Hematopoietic multipotent progenitor cell treated with erythropoietin and hydrocortisone succinate and interleukin-3 and kit ligand, for 4 days (in vitro differentiated cells): ENCODE data around the gene LHPP.

Experiments
- DNase-seq: peaks from one replicate; pipeline ENCODE4 v3.0.0-alpha.2; 2015

The LHPP gene

DNA sequence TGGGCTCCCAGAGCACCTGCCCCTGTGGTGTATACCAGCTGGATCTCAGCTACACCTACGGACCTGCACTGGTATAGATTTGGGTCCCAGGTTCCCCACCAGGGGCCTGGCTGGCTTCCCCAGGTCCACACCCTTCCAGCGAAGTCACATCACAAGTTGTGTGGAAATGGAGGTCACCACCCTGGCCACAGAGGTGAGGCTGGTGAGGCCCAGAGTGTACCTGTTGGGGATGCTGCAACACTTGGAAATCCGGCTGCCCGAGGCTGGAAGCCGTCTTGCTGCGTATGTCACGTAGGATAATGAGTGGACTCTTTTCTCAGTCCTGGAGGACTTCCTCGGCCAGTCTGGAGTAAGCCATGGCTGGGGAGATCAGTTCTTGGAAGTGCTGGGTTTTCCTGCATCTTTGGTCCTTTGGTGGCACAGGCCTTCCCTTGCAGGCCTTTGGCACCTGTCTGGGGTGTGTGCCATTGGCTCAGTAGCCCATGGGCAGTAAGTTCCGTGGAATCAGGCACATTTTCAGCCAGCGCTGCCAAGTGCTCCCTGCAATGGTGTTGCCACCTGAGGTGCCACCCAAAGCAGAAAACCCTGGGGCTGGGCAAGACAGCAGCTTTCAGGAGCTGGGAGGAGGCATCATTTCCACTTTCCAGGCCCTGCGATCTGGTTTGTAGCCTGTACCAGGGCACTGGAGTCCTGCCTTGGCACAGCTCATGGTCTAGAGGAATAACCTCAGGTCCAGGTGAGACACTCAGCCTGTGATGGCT is 97.9 kb downstream of the LHPP start:
- no peak for DNase-seq

DNA sequence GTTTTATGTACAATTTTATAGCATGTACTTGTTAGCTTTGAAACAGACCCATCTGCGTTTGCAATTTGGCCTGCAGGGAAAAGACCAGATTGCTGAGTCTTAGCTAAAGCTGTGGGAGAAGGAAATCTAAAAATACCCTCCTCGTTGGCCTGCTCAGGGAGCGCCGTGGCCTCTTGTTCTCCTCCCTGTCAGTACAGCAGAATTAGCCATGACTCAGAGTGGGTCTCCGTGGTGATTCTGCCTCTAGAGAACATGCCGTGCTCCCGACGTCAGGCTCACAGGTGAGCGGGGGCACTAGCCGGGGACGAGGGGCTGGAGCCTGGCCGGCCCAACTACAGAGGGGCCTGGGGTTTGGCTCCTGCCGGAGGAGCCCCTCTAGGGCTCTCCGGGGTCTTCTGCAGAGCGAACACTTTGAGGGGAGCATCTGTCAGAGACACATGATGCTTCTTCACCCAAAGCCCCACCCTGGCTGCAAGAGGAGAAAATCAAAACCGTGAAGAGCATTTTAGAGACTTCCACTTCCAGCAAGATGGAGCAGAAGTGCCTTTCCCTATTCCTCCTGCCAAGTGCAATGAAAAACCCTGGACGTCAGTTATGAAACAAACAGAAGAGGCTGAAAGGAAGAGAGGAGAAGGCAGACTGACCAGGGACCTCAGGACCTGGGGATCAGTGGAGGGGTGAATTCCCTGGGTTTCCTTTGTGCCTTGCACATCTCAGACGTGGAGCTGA is 98.9 kb downstream of the LHPP start:
- DNase-seq, result no peak

DNA sequence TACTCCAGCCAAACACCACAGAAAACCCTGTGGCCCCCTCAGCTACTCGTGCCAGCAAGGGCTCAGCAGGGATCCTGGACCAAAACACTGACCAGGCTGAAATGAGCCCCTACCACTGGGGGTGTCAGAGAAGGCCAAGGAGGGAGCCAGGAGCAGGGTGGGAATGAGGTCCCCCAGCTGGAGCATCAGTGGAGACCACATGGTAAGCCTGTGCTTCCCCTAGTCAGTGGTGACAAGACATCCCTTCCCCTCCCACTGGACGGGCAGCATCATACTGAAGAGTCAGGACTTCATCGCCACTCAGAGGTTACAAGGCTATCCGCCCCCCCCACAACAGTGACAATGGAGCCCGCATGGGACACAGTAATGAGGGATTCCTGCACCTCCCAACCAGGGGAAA is 99.6 kb downstream of the LHPP start:
- no peak for DNase-seq

DNA sequence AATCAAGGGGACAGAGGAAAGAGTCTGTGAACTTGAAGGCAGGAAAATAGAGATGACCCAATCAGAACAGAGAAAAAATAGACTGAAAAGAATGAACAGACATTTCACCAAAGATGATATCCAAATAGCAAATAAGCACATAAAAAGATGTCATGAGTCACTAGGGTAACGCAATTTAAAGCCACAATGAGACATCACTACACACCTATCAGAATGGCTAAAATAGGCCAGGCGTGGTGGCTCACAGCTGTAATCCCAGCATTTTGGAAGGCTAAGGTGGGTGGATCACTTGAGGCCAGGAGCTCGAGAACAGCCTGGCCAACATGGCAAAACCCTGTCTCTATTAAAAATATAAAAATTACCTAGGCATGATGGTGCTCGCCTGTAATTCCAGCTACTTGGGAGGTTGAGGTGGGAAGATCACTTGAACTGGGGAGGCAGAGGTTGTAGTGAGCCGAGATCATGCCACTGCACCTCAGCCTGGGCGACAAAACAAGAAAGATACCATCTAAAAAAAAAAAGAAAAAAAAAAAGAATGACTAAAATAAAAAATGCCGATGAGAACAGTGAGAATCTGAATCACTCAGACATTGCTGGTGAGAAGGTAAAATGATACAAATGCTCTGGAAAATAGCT is 100.9 kb downstream of the LHPP start:
- DNase-seq, result no peak

DNA sequence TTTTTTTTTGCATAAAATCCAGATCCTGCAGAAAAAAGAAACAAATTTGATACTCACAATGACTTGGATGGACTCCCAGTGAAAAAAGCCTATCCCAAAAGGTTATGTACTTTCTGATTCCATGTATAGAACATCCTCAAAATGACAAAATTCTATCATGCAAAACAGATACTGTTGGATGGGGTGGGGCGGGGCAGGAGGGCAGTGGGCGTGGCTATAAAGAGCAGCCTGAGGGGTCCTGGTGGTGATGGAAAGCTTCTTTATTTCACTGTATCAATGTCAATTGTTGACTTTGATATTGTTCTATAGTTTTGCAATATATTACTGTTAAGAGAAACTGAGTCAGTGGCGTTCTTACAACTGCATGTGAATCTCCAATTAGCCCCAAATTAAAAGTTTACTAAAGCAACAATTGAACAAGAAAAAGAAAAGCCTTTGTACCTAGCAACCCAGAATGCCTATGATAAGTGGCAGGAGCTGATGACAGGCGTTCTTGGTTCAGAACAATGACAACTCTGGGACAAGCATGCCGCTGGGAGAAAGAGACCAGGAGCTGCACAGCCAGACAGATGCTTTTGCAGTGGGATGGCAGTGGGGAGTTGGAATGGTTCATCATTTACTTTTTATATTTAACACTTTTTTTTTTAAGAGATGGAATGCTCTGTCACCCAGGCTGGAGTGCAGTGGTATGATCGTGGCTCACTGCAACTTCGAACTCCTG is 101.9 kb downstream of the LHPP start:
- DNase-seq, result no peak

DNA sequence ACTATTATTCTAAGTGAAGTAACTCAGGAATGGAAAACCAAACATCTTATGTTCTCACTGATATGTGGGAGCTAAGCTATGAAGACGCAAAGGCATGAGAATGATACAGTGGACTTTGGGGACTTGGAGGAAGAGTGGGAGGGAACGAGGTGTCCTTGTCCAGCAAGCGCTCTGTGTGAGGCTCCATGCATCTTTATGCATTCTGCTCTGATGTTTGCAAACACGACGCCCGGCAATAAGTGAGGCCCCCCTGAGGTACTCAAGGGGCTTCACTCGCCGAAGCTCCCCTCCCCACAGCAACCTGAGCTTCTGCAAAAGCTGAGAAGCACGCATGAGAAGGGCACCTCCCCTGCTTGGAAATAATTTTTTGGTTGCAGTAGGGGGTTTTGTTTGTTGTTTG is 103.3 kb downstream of the LHPP start:
- DNase-seq, result no peak

DNA sequence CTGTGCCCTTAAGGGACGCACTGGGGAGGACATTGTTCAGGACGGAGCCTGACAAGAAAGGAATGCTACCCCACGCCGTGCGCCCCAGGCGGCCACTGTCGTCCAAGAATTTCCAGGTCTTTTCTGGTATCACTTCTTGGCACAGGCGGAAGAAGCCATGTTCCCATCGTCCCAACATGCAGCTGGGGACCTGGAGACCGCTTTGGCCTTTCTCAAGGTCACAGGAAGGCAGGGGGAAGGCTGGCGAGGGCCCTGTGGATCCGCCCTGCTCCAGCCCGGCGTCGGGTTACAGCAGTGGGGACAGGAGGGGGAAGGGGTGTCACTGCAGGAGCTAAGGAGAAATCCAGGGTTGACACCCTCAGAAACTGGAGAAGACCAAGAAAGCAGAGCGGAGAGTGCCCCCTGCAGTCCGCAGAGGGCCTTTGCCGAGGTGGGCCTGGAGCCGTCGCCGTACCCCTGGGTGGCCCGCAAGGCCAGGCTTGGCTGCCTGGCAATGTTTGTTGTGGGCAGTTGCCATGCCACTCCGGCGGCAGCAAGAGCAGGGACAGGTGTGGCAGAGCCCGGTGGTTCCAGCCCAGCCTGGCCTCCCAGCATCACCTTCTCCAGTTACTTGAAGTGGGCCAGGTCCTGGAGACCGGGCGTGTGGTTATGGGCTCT is 104.1 kb downstream of the LHPP start:
- peak; percentile 44 for DNase-seq

DNA sequence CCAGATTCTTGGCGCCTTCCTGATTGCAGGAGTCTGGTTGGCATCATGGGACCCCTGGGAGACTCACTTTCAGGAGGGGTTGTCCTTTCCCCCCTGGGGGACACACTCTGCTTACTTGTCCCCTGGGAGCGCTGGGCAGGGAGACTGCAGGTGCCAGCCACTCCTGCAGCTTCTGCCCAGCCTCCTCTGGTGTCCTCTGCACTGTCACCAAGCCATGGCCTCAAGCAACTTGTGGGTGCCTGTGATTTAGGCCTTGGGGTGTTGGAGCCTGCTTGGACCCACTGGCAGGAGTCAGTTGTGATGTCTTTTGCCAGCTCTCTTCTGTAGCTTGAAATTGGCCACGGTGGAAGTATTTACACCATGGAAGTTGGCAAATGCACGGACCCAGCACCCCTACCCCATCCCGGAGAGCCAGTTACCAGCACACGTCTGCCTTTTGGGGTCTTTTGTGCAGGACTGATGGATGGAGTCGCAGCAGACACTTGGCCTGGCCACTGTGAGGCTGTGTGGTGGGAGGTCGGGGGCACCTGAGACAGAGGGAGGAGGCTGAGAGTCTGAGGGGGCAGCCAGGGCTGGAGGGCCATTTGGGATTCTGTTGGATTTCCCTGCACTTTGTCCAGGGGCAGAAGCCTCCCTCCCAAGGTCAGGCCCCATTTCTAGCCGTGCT is 104.7 kb downstream of the LHPP start:
- no peak for DNase-seq

DNA sequence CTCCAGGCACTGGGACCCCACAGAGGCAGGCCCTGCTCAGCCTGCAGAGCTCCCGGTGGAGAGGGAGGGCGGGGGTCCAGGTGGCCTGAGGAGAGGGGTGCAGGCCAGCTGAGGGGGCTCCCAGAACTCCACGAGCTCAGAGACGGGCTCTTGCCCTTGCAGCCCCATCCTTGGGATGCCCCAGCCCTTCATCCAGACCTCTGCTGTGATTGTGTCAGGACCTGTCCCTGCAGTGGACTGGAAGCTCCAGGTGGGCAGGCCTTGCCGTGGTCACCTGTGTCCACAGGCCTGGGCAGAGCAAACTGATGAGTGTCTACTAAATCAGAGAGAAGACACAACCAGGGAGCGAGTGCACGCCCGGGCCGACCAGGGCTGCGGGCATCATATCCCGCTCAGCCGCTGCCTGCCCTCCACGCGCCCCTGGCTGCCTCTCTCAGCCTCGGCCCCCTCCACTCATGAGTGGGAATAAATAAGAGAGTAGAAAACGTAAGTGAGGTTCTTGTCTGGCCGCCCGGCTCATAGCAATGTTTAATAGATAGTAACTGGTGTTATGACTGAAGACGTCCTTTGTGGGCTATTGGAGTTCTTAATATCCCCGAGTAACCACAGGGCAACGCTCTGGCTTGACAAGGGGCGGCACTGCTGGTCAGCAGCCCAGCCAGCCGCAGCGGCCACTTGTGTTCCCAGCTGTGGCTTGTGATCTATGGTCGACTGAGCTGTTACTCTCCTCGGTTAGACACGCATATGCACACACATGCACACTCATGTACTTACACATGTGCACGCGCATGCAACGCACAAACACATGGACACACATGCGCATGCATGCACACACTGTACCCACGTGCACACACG is 105.6 kb downstream of the LHPP start:
- DNase-seq, result no peak

DNA sequence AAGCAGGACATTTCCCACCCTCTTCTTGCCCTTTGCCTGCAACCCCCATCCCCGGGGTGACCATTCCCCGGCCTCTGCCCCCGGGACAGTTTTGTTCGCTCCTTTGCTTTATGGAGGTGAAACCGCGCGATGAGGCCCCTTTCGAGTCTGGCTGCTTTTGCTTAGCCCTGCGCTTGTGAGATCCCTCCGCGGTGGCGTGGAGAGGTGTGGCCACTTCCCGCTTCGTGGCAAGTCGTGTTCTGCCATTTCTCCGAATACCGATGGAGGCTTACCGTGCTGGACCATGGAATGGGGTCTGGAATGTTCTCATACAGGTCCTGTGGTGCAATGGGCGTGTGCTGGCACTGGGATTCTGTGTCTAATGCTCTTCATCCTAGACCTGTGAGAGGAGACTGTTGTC is 106.7 kb downstream of the LHPP start:
- DNase-seq, result no peak

DNA sequence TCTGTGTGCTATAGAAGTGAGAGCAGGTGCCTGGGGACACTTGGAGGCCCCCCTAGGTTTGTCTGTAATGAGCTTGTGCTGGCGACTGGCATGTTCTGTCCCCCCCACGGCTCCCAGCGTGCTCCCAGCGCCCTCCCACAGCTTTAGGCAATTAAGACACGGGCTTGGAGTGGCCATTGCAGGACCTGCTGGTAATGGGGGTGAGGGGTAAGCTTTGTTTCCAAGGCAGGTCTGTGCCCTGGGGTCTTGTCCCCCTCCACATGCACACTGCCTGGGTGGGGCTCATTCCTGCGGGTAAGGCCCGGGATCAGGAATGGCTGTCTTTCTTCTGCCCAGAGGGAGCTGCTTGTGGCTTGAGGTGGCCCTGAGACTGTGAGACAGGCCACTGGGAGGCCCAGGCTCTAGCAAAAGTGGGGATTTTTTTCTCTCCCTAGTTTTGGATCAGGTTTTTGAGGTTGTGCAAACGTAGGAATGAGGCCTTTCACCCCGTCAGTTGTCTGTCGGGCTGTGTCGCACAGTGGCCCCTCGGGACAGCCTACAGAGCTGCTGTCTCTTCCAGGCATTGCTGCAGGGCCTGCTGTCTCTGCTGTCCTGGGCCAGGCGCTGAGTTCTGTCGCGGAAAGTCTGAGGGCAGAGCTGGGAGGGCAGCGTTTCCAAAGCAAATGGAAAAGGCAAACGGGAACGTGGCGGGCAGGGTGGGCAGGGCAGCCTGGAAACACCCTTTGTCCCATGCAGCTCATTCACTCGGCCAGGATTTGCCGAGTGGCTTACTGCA is 107.4 kb downstream of the LHPP start:
- DNase-seq, result no peak

DNA sequence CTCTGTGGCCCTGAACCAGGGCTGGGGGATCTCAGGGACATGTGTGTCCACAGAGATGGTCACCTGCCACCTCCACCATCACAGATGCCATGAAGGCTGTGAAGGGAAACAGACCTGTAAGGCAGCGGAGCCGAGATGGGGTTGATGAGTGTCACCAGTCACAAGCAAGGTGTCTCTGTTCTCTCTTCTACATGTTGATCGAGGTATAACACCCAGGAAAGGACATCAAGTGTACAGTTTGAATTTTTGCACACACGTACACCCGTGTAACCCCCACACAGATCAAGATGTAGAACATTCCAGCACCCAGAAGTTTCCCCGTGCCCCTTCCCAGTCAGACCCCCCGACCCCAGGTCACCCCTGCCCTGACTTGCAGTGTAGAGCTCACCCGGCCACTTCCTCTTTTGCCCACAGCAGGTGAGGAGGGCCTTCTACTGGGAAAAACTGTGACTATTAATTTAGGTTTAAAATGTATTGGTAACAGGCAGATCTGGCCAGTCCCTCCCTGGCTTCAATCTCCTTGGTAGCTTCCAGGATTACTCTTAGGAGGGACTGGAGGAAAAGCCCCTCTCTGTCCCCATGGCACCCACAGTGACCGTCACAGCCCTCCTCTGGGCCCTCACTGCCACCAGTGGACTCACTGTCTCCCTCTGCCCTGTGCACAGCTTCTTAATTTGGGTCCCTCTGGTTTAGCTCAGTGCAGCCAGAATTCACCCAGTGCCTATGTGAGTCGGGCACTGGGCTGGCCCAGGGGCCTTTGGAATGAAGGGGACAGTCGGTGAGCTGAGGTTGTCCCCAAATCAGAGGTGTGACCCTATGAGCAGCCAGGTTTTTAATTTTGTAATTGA is 108.2 kb downstream of the LHPP start:
- no peak for DNase-seq

DNA sequence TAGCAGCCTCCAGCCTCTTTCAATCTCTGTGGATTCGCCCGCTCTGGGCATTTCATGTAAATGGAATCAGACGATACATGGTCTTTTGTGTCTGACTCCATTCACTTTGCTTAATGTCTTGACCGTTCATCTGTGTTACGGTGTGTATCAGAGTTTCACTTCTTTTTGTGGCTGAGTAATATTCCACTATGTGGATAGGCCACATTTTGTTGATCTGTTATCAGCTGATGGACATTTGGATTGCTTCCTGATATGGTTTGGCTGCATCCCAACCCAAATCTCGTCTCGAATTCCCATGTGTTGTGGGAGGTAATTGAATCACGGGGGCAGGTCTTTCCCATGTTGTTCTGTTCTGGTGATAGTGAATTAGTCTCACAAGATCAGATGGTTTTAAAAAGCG is 109.0 kb downstream of the LHPP start:
- no peak for DNase-seq

DNA sequence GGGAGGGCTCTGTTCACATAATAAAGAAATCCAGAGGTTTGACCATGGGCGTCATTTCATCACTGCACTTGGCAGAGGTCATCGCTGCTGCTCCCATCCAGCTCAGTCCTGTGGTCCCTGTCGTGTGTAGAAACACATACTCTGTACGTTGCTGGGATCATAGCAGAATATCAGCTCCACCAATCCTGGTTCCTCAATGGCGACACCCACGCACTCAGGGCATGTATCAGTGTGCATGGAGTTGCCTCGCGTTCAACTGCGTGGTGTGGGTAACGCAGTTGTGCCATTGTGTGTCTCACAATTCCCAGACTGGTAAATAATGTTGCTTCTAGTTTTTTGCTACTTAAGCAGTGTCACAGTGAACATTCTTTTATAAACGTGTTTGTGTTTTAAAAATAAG is 111.1 kb downstream of the LHPP start:
- DNase-seq, result no peak

DNA sequence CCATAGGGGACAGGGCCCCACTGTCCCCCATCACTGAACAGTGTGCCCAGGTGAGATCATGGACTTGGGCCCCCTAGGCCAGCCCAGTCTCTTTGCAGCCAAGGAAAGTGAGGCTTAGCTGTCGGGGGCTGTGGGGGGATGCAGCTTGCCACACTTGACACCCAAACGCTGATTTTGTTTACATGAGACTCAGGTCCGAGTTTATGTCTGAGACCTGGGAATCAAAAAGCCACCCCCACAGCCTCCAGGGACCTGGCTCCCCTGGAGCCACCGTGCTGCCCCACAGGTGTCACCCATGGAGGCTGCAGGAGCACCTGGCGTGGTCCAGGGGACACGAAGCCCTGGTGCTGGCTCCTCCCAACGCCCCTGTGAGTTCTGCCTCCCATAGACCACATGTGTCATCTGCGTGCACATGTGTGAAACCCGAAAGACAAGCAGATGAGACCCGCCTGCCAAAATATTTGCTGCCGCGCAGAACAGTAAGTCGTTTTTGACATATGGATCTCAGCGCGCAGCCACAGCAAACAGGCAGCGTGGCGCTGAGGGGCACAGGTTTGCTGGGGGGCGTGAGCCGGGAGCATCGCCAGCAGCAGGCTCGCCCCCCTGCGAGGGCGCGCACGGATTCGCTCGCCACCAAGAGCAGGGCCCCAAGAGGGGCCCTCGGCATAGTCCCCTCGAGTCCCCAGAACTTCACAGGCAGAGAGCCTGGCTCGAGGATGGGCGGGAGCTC is 112.3 kb downstream of the LHPP start:
- DNase-seq, result no peak

DNA sequence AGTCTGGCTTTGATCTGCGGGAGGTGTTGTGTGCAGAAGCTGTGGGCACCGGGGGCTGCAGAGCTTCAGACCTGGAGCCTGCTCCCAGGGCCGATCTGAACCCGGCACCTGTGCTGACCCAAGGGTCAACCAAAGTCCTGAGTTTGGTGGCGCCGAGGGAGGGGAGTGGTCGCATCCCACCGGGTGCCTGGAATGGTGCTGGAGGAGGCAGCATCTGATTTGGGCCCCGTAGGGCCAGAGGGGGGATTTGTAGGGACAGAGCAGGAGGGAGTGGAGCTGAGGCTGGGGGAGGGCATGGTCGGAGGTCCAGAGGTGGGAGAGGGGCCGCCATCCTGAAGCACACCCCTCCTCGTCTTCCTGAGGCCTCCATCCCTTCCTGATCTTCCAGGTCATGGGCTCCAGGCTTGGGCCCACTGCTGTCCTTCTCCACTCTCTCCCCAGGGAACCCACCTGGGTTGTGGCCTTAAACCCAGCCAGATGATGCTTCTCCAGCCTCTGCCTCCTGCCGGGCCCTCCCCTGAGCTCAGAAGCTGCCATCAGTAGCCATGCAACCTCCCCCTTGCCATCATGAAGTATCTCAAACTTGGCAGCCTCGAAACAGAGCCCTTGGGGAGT is 112.9 kb downstream of the LHPP start:
- DNase-seq, result no peak

DNA sequence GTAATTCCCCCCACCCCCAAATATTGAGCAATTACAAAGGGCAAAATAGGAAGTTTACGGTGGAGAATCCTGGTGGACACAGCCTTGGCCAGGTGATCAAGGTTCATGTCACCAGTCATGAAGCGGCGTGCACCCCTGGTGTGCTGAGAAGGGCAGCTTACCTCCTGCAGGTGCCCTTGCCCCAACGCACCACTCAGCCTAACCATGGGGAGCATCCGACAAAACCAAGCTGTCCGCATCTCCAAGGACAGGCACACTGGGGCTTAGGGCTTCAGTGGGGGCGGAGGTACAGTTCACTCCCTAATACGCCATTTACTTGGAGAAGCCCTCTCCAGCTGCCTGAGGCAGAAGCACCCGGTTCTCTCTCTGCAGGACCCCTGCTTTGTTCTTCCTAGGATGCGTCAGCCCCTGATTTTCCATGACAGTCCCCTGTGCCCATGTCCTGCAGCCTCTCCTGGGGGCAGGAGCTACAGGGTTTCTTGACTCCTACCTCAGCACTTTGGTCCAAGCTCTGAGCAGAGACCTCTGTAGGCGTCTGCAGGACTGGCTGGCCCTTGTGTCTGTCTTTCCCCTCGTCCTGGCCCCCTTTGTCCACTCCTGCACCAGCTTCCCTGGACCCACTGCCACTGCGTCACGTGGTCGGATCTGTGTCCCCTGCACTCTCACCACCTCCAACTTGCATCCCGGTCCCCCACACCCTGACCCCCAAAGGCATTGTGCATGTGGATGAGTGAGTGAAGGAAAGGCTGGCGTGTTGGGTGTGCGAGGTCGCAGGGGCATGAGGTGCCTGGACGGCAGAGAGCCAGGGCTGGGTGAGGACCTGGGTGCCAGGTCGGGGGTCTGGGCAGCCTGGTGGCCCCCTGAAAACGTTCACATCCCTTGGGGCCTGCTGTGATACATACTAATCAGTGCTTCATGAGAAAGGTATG is 113.7 kb downstream of the LHPP start:
- DNase-seq, result no peak
